ENCODE measurements around the gene CELF2.

CELF2 gene

GRCh38 chr10:11158080-11158479 lies 140.4 kb downstream of the CELF2 start:
- DNase-seq = no peak

GRCh38 chr10:11159543-11160215 lies 142.0 kb downstream of the CELF2 start:
- no peak for DNase-seq

DNA sequence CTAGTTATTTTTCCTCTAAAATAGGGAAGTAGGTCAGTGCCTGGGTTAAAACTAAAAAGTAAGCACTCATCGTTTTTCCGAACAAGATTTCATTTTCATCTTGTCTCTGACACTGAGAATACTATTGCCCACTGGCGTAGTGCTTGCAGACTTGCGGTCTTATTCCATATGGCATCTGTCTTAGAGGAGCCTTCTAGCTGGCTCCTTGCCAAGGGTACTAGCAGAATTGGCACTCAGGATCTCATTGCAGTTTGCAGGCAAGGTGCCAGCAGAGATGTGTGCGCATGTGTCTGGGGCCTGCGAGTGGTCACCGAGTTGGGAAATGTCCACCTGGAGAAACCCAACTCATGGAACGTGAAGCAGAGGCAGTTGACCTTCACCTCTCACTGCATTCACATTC lies 143.4 kb downstream of the CELF2 start:
- DNase-seq = no peak

- no peak for DNase-seq
Observed at GRCh38 chr10:11161910-11162309, 144.2 kb downstream of the CELF2 start.

DNA sequence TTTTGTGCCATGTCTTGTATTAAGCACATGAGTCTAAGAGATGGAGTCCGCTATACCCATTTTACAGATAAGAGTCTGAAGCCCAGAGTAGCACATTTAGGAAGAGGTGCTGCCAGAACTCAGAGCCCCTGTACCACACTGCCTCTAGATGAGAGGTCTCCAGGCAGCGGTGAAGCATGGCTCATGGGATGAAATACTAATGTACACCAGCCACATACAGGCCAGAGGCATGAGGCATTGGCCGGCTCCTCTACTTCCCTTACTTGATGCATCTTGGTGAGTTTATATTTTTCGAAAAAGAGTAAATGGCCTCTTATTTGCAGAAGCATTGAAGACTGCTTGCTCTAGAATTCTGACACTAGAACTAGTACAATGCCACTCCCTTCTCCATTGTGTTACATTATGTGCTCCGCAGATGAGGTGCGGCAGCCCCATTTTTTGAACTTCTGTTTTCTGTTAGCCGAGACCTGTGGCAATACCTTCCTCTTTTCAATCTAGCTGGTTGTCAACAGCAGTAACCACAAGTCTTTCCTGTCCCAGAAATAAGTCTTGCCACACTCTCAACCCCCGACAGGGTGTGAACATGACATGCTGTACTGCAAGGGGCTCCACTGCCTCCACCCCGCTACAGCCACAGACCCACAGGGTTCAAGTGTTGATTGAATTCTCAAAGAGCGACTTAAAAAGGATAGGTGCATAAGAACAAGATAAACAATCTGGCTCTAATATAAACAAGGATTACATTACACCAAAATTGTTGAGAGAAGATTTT lies 145.3 kb downstream of the CELF2 start:
- DNase-seq = no peak

DNA sequence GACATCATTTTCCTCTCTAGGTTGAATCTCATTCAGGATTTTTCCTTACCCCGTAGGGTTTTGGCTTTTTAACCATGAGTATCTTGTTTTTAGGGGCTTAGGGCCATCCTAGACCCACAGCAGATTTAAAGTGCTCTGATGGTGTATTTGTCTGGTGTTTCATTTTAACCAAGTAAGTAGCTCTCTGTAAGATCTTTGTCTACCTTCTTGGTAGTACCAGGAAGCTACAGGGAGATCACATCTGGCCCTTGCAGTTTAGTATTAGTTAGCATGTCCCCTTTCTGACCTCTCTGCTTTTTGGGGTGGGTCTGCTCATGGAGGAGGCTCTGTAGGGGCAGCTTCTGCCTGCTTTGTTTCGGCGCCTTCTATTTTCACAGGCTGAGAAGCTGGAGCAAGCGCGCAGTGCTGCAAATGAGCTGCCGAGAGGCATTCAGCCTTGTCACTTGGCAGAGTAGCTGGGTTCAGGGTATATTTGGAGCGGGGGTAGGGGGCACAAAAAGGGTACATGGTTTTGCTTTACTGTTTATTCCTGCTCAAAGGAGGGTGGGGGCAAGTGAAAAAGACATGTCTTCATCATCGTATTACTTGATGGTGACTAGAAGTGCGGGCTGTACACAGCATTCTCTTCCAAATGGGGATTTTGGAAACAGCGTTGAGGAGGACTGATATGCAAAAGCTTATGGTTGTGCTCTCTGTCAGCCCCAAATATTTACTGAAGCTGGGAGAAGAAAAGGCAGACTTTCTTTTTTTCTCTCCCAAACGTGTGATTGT lies 146.3 kb downstream of the CELF2 start:
- DNase-seq = no peak

GRCh38 chr10:11164551-11164802 lies 146.8 kb downstream of the CELF2 start:
- DNase-seq = no peak

DNA sequence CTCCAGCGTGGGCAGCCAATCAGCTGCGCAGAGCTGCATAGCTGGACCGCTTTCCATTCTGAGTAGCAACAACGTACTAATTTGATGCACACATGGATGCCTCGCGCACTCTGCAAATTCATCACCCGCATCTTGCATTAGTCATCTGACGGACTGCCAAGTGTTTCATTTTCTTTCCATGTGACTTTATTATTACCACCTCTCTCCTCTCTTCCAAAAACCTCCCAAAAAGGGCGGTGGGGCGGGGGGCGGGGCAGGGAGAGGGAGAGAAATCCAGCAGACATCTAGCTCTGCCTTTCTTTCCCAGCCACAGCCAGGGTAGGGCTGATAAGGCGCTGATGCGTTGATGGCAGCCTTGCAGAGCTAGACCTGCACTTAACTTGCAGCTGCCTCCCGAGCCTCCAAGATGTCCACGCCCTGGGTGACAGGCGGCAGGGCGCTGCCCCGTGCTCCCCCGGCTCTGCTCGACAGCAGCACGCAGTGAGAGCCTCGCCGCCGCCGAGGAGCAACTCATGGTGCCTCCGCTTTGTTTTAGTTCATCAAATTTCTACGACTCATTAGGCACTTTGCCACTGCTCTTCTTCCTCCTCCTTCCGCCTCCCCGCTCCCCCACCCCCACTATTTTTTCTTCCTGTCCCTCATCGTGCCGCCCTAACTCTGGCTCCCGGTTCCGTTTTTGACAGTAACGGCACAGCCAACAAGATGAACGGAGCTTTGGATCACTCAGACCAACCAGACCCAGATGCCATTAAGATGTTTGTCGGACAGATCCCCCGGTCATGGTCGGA lies 147.3 kb downstream of the CELF2 start:
- no peak for DNase-seq

DNA sequence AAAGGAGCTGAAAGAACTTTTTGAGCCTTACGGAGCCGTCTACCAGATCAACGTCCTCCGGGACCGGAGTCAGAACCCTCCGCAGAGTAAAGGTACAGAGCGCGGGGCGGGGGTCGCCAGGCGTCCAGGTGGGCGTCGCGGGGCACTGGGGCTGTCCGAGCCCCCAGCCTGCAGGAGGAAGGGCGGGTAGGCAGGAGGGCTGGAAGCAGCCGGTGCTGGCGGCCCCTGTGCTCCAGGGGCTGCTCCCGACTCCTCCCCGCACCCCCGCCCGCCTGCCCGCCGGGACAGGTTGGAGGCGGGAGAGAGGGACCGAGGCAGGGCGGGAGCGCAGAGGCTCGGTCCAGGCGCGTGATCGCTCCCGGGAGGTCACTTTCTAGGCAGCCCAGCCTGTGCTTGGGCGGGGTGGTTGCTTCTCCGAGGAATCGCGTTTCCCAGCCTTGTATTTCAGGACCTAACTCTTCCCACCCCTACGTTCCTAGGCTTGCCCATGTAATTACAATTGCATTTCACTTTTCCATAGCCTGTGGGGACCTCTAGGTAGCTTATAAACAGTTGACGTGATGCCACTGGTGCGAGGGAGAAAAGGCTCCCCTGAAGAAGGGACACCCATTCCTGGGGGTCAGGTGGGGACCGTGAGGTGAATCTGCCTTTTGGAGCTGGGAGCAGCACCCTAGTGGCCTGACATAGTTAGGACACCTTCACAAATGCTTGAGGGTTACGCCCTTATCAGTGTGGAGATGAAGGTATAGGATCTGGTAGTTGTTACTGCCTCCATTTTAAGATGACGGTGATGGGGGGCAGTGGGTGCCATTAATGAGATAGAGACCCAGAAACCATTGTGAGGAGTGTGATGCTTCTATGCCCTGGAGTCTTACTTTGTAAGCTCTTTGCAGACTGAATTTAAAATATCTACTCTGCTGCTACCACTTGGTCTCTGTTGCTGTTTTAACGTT lies 148.2 kb downstream of the CELF2 start:
- peak; percentile 5 for DNase-seq

- DNase-seq = no peak
Observed at GRCh38 chr10:11166550-11166949, 148.9 kb downstream of the CELF2 start.

- DNase-seq = no peak
Observed at GRCh38 chr10:11167233-11167966, 149.7 kb downstream of the CELF2 start.

- no peak for DNase-seq
Observed at GRCh38 chr10:11168423-11169090, 150.9 kb downstream of the CELF2 start.

- DNase-seq = no peak
Observed at GRCh38 chr10:11169976-11170375, 152.3 kb downstream of the CELF2 start.

DNA sequence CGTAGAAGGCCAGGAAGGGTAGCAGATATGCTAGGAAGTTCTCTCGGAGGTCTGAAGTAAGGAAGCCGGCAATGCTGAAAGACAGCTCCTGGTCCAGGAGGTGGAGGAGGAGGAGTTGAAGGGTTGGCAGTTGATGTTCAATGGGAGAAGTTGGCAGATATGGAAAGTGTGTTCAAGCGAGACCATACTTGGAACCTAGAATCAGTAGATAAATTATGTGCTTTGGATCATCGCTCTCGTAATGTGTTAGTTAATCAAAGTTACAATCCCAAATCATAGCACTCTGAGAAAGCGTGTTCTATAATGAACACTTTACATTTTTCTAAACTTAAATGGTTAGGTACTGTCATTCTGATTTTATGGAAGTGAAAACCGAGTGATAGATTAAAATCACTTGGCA lies 152.9 kb downstream of the CELF2 start:
- DNase-seq = no peak

DNA sequence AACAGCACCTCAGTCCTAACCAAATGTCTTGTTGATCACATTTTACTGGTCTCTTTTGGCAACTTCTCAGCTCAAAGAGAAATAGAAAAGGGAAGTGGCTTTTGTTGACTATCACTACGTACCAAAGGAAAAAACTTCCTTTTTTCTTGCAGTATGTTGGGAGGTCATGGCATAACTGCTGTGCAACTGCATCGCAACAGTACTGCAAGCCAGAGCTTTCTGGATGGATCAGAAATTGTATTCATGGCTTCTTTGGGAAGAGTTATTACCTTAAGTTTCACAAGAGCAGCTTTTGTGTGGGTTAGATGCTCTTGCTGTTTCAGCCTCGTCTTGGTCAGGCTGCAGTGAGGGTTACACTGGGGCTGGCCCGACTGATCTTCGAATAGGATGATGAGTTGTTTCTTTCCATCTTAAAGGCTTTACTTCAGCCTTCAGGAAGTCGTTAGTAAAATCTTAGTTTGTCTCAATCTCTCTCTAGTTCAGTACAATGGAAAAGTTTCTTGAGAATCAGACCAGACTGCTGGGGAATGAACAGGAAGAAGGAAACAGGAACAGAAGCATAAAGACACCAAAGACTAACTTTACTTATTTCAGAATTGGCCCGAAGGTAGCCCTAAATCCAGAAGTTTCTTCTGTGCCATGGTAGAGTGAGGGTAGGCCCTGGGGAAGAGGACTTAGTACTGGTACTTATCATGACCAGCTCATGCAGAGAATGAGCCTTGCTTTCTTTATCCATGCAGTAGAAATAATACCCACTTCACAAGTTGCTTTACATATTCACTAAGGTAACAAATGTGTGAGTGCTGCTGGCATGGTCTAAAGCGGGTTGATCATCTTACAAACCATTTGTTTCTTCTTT lies 153.6 kb downstream of the CELF2 start:
- DNase-seq = no peak

DNA sequence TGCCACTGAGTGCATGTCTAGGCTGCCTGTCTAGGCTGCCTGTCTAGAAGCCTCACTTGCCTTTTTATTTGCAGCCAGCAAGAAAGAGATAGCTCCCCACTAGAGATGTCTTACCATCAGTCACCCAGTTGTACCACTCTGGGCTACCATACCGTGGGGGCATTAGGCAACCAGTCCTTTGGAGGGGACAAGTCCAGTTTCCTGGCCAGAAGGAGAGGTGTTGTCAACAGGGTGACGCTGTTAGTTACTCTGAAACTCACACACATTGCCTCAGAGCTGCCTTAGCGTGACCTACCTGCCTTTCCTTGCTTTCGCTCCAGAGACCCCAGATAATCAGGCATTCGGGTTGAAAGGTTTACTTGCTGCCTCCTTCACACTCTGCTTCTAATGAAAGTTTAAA lies 155.4 kb downstream of the CELF2 start:
- DNase-seq = no peak

DNA sequence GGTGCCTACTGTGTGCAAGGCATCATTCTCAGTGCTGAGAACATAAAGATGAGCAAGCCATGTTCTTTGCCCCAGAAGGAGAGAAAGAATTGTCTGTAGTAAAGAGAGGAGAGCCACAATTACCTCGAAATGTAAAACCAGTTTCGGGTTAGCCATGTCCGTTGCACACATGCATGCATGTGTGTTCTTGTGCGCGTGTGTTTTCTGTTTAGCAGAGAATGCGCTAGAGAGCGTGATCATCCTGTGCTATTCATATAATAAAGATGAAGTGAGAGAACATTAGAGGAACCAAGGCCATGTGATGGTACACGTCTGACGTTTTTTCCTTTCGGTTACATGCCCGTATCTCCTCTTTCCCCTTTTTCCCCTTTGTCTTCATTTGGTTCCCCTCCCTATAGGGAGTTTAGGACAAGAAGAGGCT lies 158.2 kb downstream of the CELF2 start:
- DNase-seq = no peak

DNA sequence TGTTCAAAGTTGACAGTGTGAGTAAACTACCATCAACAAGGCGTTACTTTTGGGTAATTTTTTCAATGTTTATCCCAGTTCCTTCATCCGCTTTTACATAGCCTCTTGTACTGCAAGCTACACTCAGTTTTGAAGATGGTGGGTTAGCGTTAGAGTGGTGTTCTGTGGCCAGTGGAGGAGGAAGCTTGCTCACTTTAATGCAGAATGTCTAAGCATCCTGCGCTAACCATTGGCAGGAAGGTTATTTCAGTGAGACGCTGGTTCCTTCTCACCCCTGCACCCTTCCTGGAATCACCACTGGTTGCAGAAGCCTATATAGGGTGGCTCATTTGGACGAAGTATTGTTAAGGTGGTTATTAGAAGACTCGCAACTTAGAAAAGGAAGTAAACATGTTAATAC lies 159.1 kb downstream of the CELF2 start:
- no peak for DNase-seq

DNA sequence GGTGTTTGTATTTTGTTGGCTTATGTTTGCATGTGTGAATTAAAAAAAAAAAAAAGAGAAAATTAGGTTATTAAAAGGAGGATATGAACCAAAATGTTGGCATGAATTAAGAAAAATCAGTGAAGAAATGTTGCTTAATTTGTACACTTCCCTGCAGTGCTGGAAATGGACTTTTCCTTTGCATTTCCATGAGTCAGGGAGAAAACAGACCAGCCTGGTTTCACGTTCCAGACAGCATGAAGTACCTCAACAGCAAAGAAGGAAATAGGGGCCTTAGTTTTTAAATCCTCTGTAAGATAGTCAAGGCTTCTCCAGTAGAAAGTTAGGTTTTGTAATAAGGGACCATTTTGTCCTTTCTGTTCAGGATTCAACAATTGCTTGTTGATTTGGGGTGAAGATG lies 159.7 kb downstream of the CELF2 start:
- no peak for DNase-seq

- no peak for DNase-seq
Observed at GRCh38 chr10:11177926-11178471, 160.3 kb downstream of the CELF2 start.

Measured in NCI-H1436 (cell line).